Mesothelial cell of epicardium (in vitro differentiated cells): ENCODE measurements around the gene PCCA. TPM values are rescaled to one million over a fixed set of nuclear protein-coding genes. Genes with fewer than 3 reads are reported as not detected.

Source experiments
- DNase-seq, 2 experiments: peaks; one replicate each; pipeline ENCODE4 v3.0.0; 2021; ENCODE audit warnings: low spot score in 2 of 2; ENCODE audit not compliant: unreplicated experiment in 2 of 2
- H3K27ac Mint-ChIP-seq: 2 replicates; pipeline ENCODE4 v1.8.0; 2021; ENCODE audit warnings: mixed read lengths
- H3K27me3 Mint-ChIP-seq: 2 replicates; pipeline ENCODE4 v1.8.0; 2021; ENCODE audit warnings: low read depth, mixed read lengths
- H3K36me3 Mint-ChIP-seq: 2 replicates; pipeline ENCODE4 v1.8.0; 2021; ENCODE audit warnings: mixed read lengths
- H3K4me1 Mint-ChIP-seq: 2 replicates; pipeline ENCODE4 v1.8.0; 2021; ENCODE audit warnings: mixed read lengths
- H3K4me3 Mint-ChIP-seq: 2 replicates; pipeline ENCODE4 v1.8.0; 2021; ENCODE audit warnings: mild to moderate bottlenecking, moderate library complexity, mixed read lengths
- H3K9me3 Mint-ChIP-seq: 2 replicates; pipeline ENCODE4 v1.8.0; 2021; ENCODE audit warnings: mixed read lengths
- total RNA-seq: library from RNA; stranded (reverse); gene quantifications from 3 replicates; pipeline ENCODE4 v1.2.1, GENCODE V29; 2021
- TF ChIP-seq, protein P1 (sequence below): fragments of 200-600 bp; sonication (generic); IDR thresholded peaks from one replicate; pipeline ENCODE4 v1.5.0; 2021; ENCODE audit warnings: antibody characterized with exemption; ENCODE audit not compliant: unreplicated experiment

PCCA gene
- total RNA-seq, 1 donor from 2014 or later = 41.6 TPM

- H3K27ac Mint-ChIP-seq = no peak overlapping the region
- H3K27me3 Mint-ChIP-seq = no peaks in the 10 kb centered on the region
- no peak overlapping the region for H3K4me3 Mint-ChIP-seq
- TF ChIP-seq, protein P1, sequence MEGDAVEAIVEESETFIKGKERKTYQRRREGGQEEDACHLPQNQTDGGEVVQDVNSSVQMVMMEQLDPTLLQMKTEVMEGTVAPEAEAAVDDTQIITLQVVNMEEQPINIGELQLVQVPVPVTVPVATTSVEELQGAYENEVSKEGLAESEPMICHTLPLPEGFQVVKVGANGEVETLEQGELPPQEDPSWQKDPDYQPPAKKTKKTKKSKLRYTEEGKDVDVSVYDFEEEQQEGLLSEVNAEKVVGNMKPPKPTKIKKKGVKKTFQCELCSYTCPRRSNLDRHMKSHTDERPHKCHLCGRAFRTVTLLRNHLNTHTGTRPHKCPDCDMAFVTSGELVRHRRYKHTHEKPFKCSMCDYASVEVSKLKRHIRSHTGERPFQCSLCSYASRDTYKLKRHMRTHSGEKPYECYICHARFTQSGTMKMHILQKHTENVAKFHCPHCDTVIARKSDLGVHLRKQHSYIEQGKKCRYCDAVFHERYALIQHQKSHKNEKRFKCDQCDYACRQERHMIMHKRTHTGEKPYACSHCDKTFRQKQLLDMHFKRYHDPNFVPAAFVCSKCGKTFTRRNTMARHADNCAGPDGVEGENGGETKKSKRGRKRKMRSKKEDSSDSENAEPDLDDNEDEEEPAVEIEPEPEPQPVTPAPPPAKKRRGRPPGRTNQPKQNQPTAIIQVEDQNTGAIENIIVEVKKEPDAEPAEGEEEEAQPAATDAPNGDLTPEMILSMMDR = no peak
- H3K4me1 Mint-ChIP-seq = peaks cover 8% of the 10 kb centered on the region
- DNase-seq = no peak
- peaks cover 17% of the 10 kb centered on the region for H3K36me3 Mint-ChIP-seq
- no peaks in the 10 kb centered on the region for H3K9me3 Mint-ChIP-seq
Observed at GRCh38 chr13:100525453-100526317, 436.8 kb downstream of the PCCA start.

- H3K27me3 Mint-ChIP-seq = no peaks in the 10 kb centered on the region
- H3K36me3 Mint-ChIP-seq = peaks cover 17% of the 10 kb centered on the region
- TF ChIP-seq, protein P1 = no peak
- no peak overlapping the region for H3K27ac Mint-ChIP-seq
- H3K4me3 Mint-ChIP-seq = no peak overlapping the region
- no peak for DNase-seq
- peaks cover 8% of the 10 kb centered on the region for H3K4me1 Mint-ChIP-seq
- H3K9me3 Mint-ChIP-seq = no peaks in the 10 kb centered on the region
Observed at GRCh38 chr13:100526318-100527000, 437.6 kb downstream of the PCCA start.

- Mint-ChIP-seq H3K27me3 (no peaks in the 10 kb centered on the region), H3K9me3 (no peaks in the 10 kb centered on the region), H3K4me1 (peaks cover 6% of the 10 kb centered on the region), H3K36me3 (peaks cover 20% of the 10 kb centered on the region), H3K4me3 (no peak overlapping the region), H3K27ac (no peak overlapping the region)
- TF ChIP-seq, protein P1 = no peak
- DNase-seq = no peak
Observed at GRCh38 chr13:100527644-100528043, 438.8 kb downstream of the PCCA start.

GRCh38 chr13:100528353-100528752 lies 439.5 kb downstream of the PCCA start:
- no peak overlapping the region for H3K27ac Mint-ChIP-seq
- no peak for DNase-seq
- peaks cover 6% of the 10 kb centered on the region for H3K4me1 Mint-ChIP-seq
- no peaks in the 10 kb centered on the region for H3K9me3 Mint-ChIP-seq
- H3K36me3 Mint-ChIP-seq = peaks cover 23% of the 10 kb centered on the region
- no peak overlapping the region for H3K4me3 Mint-ChIP-seq
- H3K27me3 Mint-ChIP-seq = no peaks in the 10 kb centered on the region
- TF ChIP-seq, protein P1 = no peak

DNA sequence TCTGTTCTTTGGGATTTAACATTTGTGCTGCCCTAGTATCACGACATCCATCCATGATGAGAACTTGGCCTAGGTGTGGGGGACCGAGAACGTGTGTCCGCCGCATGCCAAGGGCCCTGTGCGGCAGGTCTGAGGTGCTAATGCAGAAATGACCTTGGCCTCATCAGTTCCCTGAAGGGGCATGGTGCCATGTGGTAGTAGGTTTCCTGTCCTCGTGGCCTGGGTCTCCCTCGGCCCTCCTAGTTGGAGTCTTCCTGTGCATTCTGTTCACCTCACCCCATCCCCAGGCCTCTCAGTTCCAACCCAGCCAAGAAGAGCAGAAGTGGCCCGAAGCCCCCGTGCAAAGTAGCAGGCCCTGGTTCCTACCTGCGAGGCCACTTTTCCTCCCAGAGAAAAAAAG lies 439.9 kb downstream of the PCCA start:
- DNase-seq = no peak

More for the DNA sequence above, 439.9 kb downstream of the PCCA start:
- no peaks in the 10 kb centered on the region for H3K27me3 Mint-ChIP-seq
- peaks cover 20% of the 10 kb centered on the region for H3K36me3 Mint-ChIP-seq
- TF ChIP-seq, protein P1 = no peak
- H3K9me3 Mint-ChIP-seq = no peaks in the 10 kb centered on the region
- H3K4me3 Mint-ChIP-seq = no peak overlapping the region
- peaks cover 6% of the 10 kb centered on the region for H3K4me1 Mint-ChIP-seq
- H3K27ac Mint-ChIP-seq = no peak overlapping the region
